ENCODE data around the gene KCNMA1. TPM values are rescaled to one million over a fixed set of nuclear protein-coding genes. Genes with fewer than 3 reads are reported as not detected.
"Not testable (repeated sequence)": the region's sequence is repeated elsewhere in the genome, so short reads cannot be mapped to it uniquely, and the experiment has no call there.

Gene KCNMA1
- total RNA-seq, 2 donors from 2014 or later: 23.2 to 44.5 TPM

GRCh38 chr10:77390481-77390891, 247.1 kb downstream of the KCNMA1 start:
- H3K27ac ChIP-seq: no peak overlapping the region
- H3K4me1 ChIP-seq: no peaks in the 10 kb centered on the region

GRCh38 chr10:77388571-77389100, 249.0 kb downstream of the KCNMA1 start:
- H3K36me3 ChIP-seq: no peaks in the 10 kb centered on the region
- no peak overlapping the region for H3K9ac ChIP-seq (ENCODE audit: low read depth in 2 of 2, low read length in 2 of 2)
- no peaks in the 10 kb centered on the region for H3K9me3 ChIP-seq
- no peaks in the 10 kb centered on the region for H3K27me3 ChIP-seq
- no peak for DNase-seq
- H3K4me3 ChIP-seq: no peak overlapping the region
- intact Hi-C loops (cut with DNase I): loop anchor here (10.0 kb wide), 1 partner anchor 214 kb away; no protein-coding TSS in a partner anchor
- TF ChIP-seq CTCF (IDR thresholded peaks at IDR 0.05): no peak
- no peak overlapping the region for H3K27ac ChIP-seq
- no peaks in the 10 kb centered on the region for H3K4me1 ChIP-seq

More at GRCh38 chr10:77390481-77390891, 247.1 kb downstream of the KCNMA1 start:
- H3K4me3 ChIP-seq: no peak overlapping the region
- no peaks in the 10 kb centered on the region for H3K9me3 ChIP-seq
- no peaks in the 10 kb centered on the region for H3K36me3 ChIP-seq
- no peak overlapping the region for H3K9ac ChIP-seq (ENCODE audit: low read depth in 2 of 2, low read length in 2 of 2)
- no peaks in the 10 kb centered on the region for H3K27me3 ChIP-seq
- DNase-seq: no peak
- no peak for TF ChIP-seq CTCF (IDR thresholded peaks at IDR 0.05)
- intact Hi-C loops (cut with DNase I): no loop called here

- H3K4me3 ChIP-seq; H3K27me3 ChIP-seq; H3K9me3 ChIP-seq; H3K36me3 ChIP-seq; H3K4me1 ChIP-seq; DNase-seq; H3K9ac ChIP-seq (ENCODE audit: low read depth in 2 of 2, low read length in 2 of 2); H3K27ac ChIP-seq: not testable (repeated sequence)
- intact Hi-C loops (cut with DNase I): loop anchor here (10.0 kb wide), 1 partner anchor 213 kb away; no protein-coding TSS in a partner anchor
These were observed 249.9 kb downstream of the KCNMA1 start for GRCh38 chr10:77387701-77388100.

GRCh38 chr10:77387247-77387646, 250.4 kb downstream of the KCNMA1 start:
- intact Hi-C loops (cut with DNase I): loop anchor here (10.0 kb wide), 1 partner anchor 212 kb away; no protein-coding TSS in a partner anchor
- DNase-seq: no peak
- Histone ChIP-seq H3K4me1 (no peaks in the 10 kb centered on the region), H3K4me3 (no peak overlapping the region), H3K27me3 (no peaks in the 10 kb centered on the region), H3K27ac (no peak overlapping the region), H3K36me3 (no peaks in the 10 kb centered on the region), H3K9ac (ENCODE audit: low read depth in 2 of 2, low read length in 2 of 2) (no peak overlapping the region), H3K9me3 (no peaks in the 10 kb centered on the region)
- no peak for TF ChIP-seq CTCF (IDR thresholded peaks at IDR 0.05)

- Histone ChIP-seq H3K9ac (ENCODE audit: low read depth in 2 of 2, low read length in 2 of 2) (no peak overlapping the region), H3K36me3 (no peaks in the 10 kb centered on the region), H3K4me3 (no peak overlapping the region), H3K9me3 (no peaks in the 10 kb centered on the region), H3K4me1 (no peaks in the 10 kb centered on the region), H3K27ac (no peak overlapping the region), H3K27me3 (no peaks in the 10 kb centered on the region)
- DNase-seq: no peak
- intact Hi-C loops (cut with DNase I): loop anchor here (10.0 kb wide), 1 partner anchor 212 kb away; no protein-coding TSS in a partner anchor
- TF ChIP-seq CTCF (IDR thresholded peaks at IDR 0.05): no peak
These were observed 250.8 kb downstream of the KCNMA1 start for GRCh38 chr10:77386838-77387237.

- no peak overlapping the region for H3K9ac ChIP-seq (ENCODE audit: low read depth in 2 of 2, low read length in 2 of 2)
- no peak overlapping the region for H3K4me3 ChIP-seq
- TF ChIP-seq CTCF (IDR thresholded peaks at IDR 0.05): no peak
- H3K27ac ChIP-seq: no peak overlapping the region
- no peaks in the 10 kb centered on the region for H3K36me3 ChIP-seq
- no peaks in the 10 kb centered on the region for H3K27me3 ChIP-seq
- no peaks in the 10 kb centered on the region for H3K9me3 ChIP-seq
- H3K4me1 ChIP-seq: no peaks in the 10 kb centered on the region
- intact Hi-C loops (cut with DNase I): loop anchor here (10.0 kb wide), 1 partner anchor 212 kb away; no protein-coding TSS in a partner anchor
- DNase-seq: no peak
These were observed 251.2 kb downstream of the KCNMA1 start for GRCh38 chr10:77386365-77386764.
